ENCODE data around the gene SARM1. TPM values are rescaled to one million over a fixed set of nuclear protein-coding genes. Genes with fewer than 3 reads are reported as not detected.

The SARM1 gene
- total and polyA plus RNA-seq, 2 of the 8 experiments (the other 6 are each of a cell fraction or from before 2014, with no cell fraction given): 5.8 to 9.2 TPM

- no peak overlapping the region for H2BK120ac ChIP-seq (replicated peaks; ENCODE audit: low read depth, low read length)
- ChIA-PET CTCF (ENCODE audit: partially characterized antibody) (interaction anchor here (0.7 kb wide), 1 partner anchor 12 kb away, joined by 4 read pairs; no protein-coding TSS in a partner anchor), POLR2A (ENCODE audit: partially characterized antibody) (interaction anchor here (12.7 kb wide), 1 partner anchor 9 kb away, joined by 135 read pairs; the partner anchor contains the start of gene SLC46A1)
- no peak for TF ChIP-seq SUZ12 (IDR thresholded peaks at IDR 0.05; ENCODE audit: low read length)
- TF ChIP-seq CBX5 (IDR thresholded peaks at IDR 0.05; ENCODE audit: low read depth, low read length): no peak
- H4K20me1 ChIP-seq (replicated peaks in 1 of 2; ENCODE audit: control insufficient read depth in 1 of 2, insufficient read depth in 2 of 2, low read length in 2 of 2): no peaks in the 10 kb centered on the region
- H3K36me3 ChIP-seq (ENCODE audit: control insufficient read depth in 2 of 4, insufficient read depth in 4 of 4, low read length in 3 of 4): 0 out of 8 replicates have a peak, but pooled peaks cover 0 to 3% (median 0%) of the 10 kb centered on the region in 4 experiments
- no peaks in the 10 kb centered on the region for H3K27me3 ChIP-seq (replicated peaks in 1 of 4; ENCODE audit: control insufficient read depth in 3 of 4, extremely low read depth in 1 of 4, insufficient read depth in 3 of 4, low read length in 3 of 4)
- no peak overlapping the region for H2BK20ac ChIP-seq (ENCODE audit: low read length)
- no peak overlapping the region for H3K14ac ChIP-seq (ENCODE audit: insufficient read length)
- no peaks in the 10 kb centered on the region for H3K23me2 ChIP-seq (ENCODE audit: low read depth, low read length)
- no peak overlapping the region for H3K56ac ChIP-seq (replicated peaks; ENCODE audit: insufficient read length, low read depth, low read length)
- no peak overlapping the region for H3K9ac ChIP-seq (replicated peaks in 1 of 4; ENCODE audit: extremely low read depth in 1 of 4, low read depth in 3 of 4, low read length in 3 of 4)
- H3K18ac ChIP-seq (ENCODE audit: extremely low read depth, low read length): no peak overlapping the region
- no peak overlapping the region for H3K4ac ChIP-seq (replicated peaks; ENCODE audit: insufficient read length, low read depth, low read length)
- H2AK5ac ChIP-seq (ENCODE audit: low read depth, low read length): no peak overlapping the region
- no peak overlapping the region for H4K5ac ChIP-seq (ENCODE audit: insufficient read length, low read depth, low read length)
- no peaks in the 10 kb centered on the region for H3K79me2 ChIP-seq (ENCODE audit: control insufficient read depth in 1 of 2, insufficient read depth in 2 of 2, low read length in 2 of 2)
- no peak overlapping the region for H3K23ac ChIP-seq (ENCODE audit: insufficient read length)
- H2BK15ac ChIP-seq (ENCODE audit: low read length): no peak overlapping the region
- DNase-seq (ENCODE audit: low read depth in 1 of 2, low spot score in 2 of 2) (no peak), FAIRE-seq (no peak)
- no peaks in the 10 kb centered on the region for H3K9me3 ChIP-seq (ENCODE audit: insufficient read depth in 2 of 2, low read depth in 1 of 2, low read length in 1 of 2)
- no peak overlapping the region for H2AFZ ChIP-seq (ENCODE audit: low read length)
- no peaks in the 10 kb centered on the region; a peak in 1 of 7 replicates for H3K4me1 ChIP-seq (replicated peaks in 1 of 4; ENCODE audit: control insufficient read depth in 3 of 4, insufficient read depth in 4 of 4, low read length in 3 of 4)
- H3K27ac ChIP-seq (ENCODE audit: low read depth, low read length): no peak overlapping the region
- no peaks in the 10 kb centered on the region for H3K79me1 ChIP-seq (ENCODE audit: low read depth, low read length)
- no peak overlapping the region for H3K4me3 ChIP-seq (ENCODE audit: extremely low read depth in 1 of 4, insufficient read depth in 2 of 4, low read depth in 3 of 4, low read length in 4 of 4)
- H4K8ac ChIP-seq (ENCODE audit: extremely low read depth, insufficient read depth, low read length): no peak overlapping the region
- H2BK5ac ChIP-seq (ENCODE audit: low read depth, low read length): no peak overlapping the region
- WGBS, 2 experiments (ENCODE audit: extremely low coverage in 1 of 2, insufficient coverage in 1 of 2, insufficient read length in 1 of 2, insufficient replicate concordance in 2 of 2, low coverage in 1 of 2, low lambda C conversion rate in 2 of 2, missing lambda C conversion rate in 1 of 2): 81% methylated on average over 10 of the region's 10 CpGs; no CpG with 5 or more reads in 1 of the 2 experiments
- no peak overlapping the region for H2BK12ac ChIP-seq (ENCODE audit: low read depth, low read length)
- no peak overlapping the region for H3K4me2 ChIP-seq (ENCODE audit: insufficient read depth in 1 of 2, low read depth in 2 of 2, low read length in 2 of 2)
- H4K91ac ChIP-seq (replicated peaks; ENCODE audit: insufficient read length, low read length): no peak overlapping the region
Observed at GRCh38 chr17:28392491-28392890, 21.0 kb downstream of the SARM1 start.

Measured in H1 (cell line).